Activated CD8-positive, alpha-beta memory T cell treated with anti-CD3 and anti-CD28 coated beads for 4 hours (primary cell): ENCODE results near the gene CIB1.

Source experiments
- DNase-seq, 2 donors: peaks; one replicate each; pipeline ENCODE4 v3.0.0-alpha.2; 2020; ENCODE audit warnings: low read depth in 2 of 2

Gene CIB1

DNA sequence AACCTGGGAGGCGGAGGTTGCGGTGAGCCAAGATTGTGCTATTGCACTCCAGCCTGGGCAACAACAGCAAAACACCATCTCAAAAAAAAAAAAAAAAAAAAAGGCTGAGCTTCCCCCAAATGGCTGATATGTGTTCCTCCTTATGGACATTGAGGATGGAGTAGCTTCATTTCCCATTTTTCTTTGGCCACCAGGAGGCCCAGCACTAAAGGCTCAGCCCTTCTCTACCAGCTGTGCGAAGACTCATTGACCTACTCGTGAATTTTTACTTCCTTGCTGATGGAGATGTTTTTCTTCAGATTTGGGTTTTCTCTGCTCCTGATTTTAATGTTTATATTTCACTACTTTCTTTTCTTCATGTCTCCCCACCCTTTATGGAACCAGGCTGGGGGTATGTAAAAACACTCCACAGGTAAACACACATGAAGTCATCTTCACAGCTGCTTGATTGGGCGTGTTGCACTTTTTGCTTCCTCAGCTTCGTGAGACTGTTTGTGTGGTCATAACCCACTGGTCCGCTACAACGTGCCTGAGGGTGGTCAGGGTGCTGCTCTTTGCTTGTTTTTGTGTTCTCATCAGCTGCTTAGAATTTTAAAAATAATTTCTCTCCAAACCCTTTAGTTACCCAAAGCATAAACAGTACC is 19.1 kb downstream of the CIB1 start:
- DNase-seq = no peak

DNA sequence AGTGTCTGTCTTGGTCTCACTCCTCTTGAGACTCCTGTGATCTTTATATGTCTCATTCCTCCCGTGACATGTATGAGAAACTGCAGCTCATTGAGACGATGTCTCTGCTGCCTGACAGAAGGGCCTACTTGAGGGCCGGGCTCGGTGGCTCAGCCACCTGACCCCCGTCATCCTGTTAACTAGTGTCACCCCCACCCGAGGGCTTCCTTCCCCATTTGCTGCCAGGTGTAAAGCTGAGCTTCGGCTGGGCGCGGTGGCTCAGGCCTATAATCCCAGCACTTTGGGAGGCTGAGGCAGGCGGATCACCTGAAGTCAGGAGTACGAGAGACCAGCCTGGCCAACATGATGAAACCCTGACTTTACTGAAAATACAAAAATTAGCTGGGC is 19.9 kb downstream of the CIB1 start:
- DNase-seq = no peak

DNA sequence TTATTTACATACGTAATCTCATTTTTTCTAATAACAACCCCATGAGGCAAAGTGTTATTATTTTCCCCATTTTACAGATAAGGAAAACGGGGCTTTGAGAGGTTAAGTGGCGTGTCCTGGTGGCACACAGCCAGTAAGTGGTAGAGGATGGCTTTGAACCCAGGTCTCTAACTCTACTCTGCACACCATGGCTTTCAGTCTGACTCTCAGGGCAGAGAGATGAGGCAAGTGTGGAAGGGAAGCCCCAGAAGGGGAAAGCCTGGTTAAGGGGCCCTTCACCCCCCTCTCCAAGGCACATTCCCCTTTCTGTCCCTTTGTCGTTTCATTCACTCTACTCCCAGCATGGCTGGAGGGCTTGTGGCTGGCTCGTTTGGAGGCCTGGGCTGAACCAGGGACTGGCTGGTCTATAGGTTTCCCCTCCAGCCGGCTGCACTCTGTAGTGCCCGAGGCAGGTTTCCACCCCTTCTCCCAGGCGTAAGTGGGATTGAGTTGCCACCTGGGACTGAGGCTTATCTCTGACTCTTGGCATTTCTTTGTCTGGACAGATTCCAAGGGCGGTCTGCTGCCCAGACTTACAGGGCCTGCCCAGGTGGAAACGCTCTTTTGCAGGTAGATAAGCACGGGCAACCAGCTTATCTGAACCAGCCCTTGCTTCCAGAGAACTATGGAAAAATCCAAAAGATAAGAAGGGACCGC is 20.5 kb downstream of the CIB1 start:
- no peak for DNase-seq

DNA sequence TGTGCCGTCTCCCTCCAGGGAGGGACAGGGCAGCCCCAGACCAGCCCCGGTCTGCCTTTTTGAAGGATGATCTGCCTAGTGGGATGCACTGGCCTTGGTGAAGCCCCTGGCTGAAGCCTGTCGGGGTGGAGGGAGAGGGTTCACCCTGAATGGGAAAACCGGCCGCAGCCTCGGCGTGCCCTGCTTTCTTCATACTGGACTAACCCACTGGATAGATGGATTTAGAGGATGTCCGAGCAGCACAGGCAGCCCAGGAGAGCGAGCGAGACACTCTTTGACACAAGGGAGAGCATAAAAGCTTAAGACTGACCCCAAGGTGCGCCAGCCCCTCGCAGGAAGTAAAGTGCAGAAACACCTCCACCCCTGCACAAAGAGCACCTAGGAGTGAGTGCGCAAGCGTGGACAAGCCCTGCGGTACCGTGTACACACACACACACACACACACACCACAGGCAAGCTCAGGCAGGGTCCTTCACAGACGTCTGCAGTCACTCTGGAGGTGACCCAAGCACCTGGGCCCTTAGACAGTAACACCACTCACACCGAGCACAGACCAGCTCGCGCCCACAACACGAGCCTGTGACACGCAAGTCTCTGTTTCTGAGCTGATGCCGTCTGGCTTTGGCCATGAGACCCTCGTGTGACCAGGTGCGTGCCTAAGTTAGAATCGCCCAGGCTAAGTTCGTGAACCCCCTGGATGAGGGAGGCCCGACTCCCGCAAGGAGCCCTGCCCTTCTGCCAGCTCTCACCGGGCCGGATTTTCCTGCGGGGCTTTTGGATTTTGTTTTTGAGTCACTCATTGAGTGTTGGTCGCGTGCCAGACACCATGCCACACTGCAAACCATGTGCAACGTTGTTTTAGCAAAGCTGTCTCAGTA is 21.3 kb downstream of the CIB1 start:
- no peak for DNase-seq

DNA sequence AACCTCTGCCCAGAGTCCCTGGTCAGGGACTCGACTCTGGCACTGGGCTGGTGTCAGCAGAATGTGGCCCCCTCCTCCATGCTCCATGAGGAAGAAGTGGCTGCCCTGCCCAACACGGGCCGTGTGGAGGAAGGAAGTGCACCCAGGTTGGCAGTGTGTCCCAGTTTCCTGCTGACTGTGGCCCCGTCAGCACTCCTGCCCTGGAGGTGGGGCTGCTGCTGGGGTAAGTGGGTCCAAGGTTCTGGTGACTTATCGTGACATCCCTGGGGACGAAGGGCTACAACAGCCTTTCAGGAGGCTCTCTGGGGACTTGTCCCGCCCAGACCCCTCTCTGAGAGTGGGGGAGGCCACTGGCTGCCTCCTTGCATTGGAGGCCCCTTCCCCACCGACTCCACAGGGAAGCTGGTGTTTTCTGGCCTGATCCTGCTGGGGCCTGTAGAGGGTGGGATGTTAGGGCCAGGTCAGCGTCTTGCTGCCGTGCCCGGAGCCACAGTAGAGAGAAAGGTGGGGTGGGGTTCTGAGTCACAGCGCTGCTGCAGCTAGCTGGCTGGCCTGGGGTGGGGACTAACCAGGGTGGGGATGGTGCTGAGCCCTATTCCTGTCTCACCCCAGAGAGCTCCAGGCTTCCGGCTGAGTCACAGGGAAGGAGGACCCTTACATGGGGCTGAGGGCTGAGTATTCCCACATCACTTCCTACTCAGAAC is 22.1 kb downstream of the CIB1 start:
- DNase-seq = no peak

DNA sequence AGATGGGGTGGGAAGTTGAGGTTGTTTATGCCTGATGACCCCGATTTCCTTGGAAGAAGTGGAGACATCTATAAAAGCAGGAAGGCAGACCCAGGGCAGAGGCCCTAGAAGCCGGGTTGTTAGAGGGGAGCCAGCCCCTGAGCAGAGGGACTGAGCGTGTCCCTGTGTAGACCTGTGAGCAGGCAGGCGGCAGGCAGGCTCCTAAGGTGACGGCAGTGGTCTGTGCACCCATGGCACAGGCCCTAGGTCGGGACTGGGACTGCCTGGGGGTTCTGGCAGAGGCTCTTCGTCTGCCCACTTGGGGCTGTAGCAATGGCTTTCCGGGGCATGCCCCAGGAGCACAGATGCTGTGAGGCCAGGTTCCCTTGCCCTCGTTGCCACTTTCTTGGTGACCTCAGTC is 22.7 kb downstream of the CIB1 start:
- no peak for DNase-seq

DNA sequence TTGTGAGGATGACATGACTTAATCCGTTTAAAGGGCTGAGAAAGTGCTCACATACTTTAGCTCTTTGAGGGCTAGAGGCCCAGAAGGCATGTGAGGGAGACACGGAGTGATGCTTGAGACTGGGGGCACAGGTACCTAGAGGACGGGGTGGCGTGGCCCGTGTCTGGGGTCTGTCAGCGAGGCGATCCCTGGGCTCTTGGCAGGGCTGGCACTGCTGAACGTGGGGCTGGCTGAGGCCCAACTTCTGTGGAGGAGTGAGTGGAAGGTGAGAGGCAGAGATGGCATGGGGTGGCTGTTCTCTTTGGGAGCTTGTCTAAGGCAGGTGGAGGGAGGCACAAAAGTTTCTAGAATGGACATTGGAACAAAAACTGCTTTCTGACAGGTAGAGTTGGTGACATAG is 23.1 kb downstream of the CIB1 start:
- DNase-seq = no peak

DNA sequence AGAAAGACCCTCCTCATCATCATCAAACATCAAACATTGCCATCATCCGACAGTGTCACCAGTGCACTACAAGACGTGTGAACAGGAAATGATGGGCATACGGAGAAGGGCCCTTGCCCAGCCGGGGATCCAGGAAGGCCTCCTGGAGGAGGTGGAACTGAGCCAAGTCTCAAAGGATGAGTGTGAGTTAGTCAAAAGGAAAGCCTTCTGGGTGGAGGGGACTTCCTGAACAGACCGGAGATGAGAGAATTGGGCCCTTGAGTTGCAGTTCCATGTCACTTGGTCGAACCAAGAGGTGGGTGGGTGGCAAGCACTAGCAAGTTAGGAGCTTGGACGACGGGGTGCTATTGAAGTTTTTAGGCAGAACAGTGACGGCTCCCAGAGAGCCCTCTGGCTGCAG is 24.1 kb downstream of the CIB1 start:
- no peak for DNase-seq

DNA sequence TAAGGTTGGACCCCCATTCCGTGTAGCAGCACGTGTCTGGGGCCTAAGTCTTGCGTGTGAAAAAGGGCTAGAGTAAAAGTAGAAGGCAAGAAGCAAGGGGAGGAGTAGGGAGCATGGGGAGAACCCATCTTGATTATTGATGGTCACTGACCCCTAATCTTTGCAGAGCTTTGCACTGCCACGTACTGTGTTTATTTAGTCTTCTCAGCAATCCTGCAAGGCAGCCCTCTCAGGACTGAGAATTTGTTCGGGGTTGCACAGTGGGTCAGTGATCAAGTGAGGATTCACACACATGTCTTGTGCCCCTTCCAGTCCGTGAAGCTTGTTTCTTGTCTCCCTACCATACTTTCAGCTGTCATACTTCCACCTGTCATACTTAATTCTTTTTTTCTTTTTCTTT is 25.4 kb downstream of the CIB1 start:
- no peak for DNase-seq

DNA sequence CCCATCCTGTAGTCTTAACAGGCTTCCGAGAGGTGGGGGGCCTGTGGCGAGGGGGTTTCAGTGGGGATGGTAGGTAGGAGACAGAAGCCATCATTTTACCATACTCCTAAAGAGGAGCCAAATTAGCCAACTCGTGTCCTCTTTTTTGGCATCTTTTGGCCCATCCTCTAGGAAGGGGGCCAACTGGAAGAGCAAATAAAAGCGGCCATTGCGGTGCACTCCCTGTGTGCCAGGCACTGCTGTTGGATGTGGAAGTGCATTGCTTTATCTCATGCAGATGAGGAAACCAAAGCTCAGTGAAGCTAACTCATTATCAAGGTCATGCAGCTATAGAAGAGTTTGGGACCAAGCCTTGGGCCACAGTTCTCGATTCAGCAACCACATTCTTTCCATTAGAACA is 26.5 kb downstream of the CIB1 start:
- DNase-seq = no peak

DNA sequence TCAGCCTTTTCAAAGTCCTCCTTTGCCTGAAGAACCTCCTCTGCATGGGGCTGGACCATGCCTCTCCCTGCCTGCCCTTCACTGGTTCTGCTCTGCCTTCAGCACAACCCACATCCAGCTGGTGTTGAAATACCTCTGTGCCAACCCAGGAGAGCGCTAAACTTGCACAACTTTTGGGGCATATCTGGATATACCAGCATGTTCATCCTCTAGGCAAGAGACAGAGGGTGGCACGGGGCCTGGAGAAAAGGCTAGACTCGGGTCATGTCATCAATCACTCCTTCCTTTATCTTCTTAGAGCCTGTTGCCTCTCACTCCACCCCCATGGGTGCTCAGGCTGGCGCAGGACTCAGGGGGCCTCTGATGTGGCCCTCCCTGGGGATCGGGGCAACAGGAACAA is 27.9 kb downstream of the CIB1 start:
- DNase-seq = no peak

DNA sequence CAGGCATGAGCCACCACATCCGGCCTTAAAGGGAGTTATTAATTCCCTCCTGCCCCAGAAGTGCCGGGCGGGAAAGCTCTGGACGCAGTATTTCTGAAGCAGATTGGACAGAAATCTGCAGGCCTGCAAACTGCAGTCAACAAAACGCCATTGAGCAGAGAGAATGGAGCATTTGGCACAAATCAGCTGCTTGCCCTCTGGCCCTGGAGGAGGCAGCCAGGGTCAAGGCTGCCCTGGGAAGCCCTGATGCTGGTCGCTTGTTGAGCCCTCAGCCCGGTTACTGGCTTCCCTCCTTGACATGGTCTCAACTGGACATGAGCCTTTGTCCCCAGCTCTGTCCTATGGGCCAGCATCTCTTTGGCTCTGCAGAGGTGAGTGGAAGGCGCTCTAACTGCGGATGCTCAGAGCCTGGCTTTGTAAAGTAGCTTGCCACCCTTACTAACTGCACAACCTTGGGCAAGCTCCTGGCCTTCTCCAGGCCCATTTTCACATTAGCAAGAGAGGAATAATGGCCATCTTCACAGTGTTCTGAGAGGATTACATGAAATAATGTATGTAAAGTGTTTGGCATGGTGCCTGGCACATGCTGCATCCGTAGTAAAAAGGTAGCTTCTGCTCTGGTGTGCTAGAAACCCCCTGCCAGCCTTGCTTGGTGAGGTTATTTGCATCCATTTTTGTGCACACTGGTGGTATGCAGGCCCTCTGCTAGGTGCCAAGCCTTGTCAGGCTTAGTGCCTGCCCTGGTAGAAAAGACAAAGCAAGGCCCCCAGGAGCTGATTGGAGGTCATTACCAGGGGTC is 28.5 kb downstream of the CIB1 start:
- DNase-seq = no peak

DNA sequence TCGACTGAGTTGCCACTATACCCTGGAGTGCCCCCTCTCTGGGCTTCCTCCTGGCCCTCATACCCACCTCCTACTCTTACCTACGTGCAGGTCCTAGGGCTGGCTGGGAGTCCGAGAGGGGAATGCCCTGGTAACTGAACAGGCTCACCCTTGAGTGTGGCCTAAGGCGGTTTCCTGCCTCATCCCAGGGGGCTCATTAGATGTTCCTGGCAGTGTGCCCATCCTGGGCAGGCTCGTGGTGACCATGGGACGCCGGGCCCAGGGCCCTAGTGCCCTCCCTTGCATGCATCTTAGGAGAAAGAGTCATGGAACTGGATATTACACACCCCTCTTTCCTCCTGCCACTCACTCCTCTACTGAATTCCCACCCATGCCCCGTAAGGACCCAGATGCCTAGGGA is 29.8 kb downstream of the CIB1 start:
- DNase-seq = no peak

DNA sequence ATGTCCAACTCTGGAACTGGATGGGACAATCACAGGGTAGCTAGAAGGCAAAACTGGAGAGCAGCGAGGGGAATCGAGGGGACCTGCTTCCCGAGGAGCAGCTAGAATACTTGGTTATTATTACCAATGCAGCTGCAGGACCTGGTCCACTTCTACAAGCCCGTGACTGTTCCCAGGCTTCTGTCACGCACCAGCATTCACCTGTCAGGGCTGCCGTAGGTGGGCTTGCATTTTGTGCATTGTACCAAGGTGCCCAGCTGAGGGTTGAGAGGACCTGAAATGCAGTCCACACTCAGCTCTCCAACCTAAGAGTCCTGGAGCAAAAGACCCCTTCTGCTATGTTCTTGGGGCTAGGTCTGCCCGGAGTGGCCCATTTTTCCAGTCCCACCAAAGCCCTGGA is 30.3 kb downstream of the CIB1 start:
- no peak for DNase-seq

DNA sequence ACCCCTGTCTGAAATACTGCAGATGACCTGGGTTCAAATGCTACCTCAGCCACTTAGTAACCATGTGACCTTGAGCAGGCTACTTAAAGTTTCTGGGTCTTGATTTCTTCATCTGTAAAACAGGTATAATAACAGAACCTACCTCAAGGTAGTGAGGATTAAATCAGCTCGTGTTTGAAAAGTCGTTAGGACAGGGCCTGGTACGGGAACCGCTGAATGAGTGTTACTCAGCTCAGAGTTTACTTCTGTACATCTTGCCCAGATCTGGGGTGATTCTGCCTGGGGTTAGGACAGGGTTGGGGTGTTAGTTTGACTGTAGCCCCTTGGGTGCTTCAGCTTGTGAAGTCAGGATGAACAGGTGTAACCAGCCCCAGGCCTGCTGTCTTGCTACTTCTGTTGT is 30.8 kb downstream of the CIB1 start:
- no peak for DNase-seq

DNA sequence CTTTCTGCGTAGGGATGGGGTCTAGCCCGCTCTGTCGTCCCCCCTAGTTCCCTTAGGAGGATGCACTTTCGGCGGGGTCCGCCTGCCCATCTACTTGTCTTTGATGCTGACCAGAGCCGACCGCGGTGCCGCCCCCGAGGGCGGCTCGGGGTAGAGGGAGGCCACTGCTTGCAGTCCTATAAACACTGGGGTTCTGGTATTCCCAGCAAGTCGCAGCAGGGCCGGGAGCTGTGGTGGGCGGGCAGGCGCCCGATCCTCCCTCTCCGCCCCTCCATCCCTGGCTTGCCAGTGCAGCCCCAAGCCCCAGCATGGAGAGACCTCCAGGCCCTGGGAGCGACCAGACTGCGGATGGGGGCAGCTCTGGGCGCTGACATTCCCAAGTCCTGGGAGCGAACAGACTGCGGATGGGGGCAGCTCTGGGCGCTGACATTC is 31.8 kb downstream of the CIB1 start:
- no peak for DNase-seq

DNA sequence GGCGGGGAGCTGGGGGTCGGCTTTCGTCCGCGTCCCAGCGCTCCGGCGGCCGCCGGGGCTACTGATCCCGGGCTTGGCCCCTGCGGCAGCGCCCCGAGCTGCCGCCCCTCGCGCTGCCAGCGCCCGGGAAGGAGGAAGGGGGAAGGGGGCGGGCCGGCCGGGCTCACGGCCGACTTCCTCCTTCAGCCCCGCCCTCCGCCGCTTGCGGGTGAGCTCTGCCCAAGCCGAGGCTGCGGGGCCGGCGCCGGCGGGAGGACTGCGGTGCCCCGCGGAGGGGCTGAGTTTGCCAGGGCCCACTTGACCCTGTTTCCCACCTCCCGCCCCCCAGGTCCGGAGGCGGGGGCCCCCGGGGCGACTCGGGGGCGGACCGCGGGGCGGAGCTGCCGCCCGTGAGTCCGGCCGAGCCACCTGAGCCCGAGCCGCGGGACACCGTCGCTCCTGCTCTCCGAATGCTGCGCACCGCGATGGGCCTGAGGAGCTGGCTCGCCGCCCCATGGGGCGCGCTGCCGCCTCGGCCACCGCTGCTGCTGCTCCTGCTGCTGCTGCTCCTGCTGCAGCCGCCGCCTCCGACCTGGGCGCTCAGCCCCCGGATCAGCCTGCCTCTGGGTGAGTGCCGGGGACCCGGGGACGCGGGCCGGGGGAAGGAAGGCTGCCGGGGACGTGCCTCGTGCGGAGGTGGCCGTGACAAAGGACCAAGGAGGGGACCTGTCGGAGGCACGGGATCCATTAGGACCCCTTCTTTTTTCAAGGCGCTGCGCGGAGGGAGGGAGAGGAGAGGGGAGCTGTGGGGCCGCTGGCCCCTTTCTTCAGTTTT is 32.4 kb downstream of the CIB1 start, which contains the start of gene SEMA4B:
TSS of gene SEMA4B (plus strand) at position 201 of the 814 bp plus-strand sequence. CDS start at position 450, 249 bp downstream.
- peak; percentile 19 to 44 for DNase-seq

DNA sequence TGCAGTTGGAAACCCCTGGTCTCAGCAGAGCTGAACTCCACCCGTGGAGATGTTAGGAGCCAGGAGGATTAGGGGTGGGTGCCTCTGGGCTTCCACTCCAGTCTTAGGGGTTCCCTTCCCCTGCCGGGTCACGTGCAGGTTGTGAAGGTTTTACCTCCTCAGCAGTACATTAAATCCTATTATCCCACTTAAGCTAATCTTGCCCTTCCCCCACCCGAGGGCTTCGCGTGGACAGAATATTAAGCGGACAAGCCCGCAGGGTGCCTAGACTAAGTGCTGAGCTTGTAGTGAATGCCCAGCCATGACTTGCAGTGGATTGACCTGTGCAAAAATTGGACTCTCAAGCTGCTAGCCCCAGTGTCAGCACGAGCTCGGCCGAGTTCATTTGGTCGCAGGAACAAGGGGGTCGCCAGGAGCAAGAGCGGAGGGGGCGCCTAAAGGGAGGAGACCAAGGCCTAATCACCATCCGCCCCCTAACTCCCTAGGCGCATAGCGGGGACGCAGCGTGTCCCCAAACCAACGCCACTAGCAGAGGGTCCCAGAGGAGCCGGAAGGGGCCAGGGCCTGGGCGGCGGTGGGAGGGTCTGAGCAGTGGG is 33.1 kb downstream of the CIB1 start:
- DNase-seq = no peak

DNA sequence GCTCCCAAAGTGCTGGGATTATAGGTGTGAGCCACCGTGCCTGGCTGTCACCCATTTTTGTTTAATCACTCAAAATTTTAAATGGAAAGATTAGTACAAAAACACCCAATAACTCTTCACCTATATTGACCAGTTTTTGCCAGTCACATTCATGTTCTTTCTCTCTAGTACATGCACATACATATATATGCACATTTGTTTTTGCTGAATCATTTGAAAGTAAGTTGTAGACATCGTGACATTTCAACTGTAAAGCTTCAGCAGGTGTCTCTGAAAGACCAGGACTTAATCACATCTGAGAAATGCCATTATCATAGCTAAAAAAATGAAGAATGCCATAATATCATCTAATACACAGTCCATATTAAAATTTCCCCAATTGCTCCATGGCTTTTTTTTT is 39.1 kb downstream of the CIB1 start:
- DNase-seq = no peak
